ENCODE data around the gene BABAM2.

GRCh38 chr2:27847333-27847732, 43.2 kb upstream of the BABAM2 start:
- no peak for TF ChIP-seq POLR2AphosphoS5 (IDR thresholded peaks at IDR 0.05; ENCODE audit: insufficient read depth in 1 of 2, low read depth in 1 of 2)
- TF ChIP-seq CTCF (IDR thresholded peaks at IDR 0.05) = no peak
- no peak for TF ChIP-seq POLR2A (IDR thresholded peaks at IDR 0.05)

All from vagina (tissue), 2 donors.